ENCODE data around the gene FOXI3. TPM values are rescaled to one million over a fixed set of nuclear protein-coding genes. Genes with fewer than 3 reads are reported as not detected.

Gene FOXI3
- total and polyA plus RNA-seq, 4 donors: not detected

DNA sequence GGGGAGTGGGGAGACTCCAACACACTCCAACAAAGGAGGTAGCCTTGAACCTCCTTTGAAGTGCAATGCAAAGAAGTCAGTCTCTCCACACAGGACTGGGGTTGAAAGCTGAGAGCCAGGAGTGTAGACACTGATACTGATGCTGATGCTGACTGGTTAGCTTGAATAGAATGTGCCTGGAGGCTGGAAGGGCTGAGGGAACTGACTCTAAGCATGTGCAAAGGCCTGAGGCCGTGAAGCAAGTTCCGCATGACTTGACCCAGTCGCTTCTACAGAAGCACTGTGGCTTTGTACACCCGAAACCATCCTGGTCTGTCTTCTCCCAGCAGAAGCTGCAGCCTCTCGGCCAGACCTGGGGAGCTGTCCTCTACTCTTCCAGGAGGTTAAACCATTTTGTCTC is 10.4 kb downstream of the FOXI3 start (continued):
- TF ChIP-seq HNF4G (IDR thresholded peaks at IDR 0.05): no peak

DNA sequence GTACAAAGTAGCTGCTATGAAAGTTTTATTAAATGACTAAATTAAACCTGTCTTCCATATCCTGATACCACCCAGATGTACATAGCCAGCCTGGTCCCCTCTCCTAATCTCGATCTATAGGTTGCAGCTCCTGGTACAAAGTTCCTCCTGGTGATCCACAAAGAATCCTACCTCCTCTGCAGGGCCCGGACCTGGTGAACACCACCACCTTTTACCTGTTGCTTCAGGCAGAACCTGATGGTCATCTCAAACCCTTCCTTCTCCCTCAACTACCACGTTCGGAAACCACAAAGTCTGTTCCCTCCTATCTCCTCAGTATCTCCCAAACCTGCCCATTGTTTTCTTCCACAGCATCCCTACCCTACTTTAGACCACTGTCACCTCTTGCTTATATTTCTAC is 15.5 kb downstream of the FOXI3 start:
- Histone ChIP-seq H3K9ac (ENCODE audit: low read depth in 1 of 2, low read length in 2 of 2) (no peak overlapping the region), H3K27me3 (ENCODE audit: control insufficient read depth in 4 of 4, insufficient read depth in 4 of 4, low read length in 3 of 4) (no peaks in the 10 kb centered on the region), H3K4me1 (ENCODE audit: control insufficient read depth in 4 of 4, insufficient read depth in 4 of 4, low read length in 3 of 4) (no peaks in the 10 kb centered on the region), H3K4me3 (ENCODE audit: low read depth in 1 of 3, low read length in 3 of 3) (no peak overlapping the region), H3K36me3 (ENCODE audit: control insufficient read depth in 4 of 4, insufficient read depth in 3 of 4, low read depth in 1 of 4, low read length in 3 of 4) (no peaks in the 10 kb centered on the region), H3K27ac (ENCODE audit: low read depth in 1 of 2, low read length in 2 of 2) (no peak overlapping the region), H3K9me3 (ENCODE audit: control insufficient read depth in 4 of 4, low read length in 3 of 4) (no peaks in the 10 kb centered on the region)
- no peak for DNase-seq (ENCODE audit: low spot score)
- no peak for TF ChIP-seq RAD21 (IDR thresholded peaks at IDR 0.05)
- no peak for TF ChIP-seq GABPA (IDR thresholded peaks at IDR 0.05 in 1 of 2, conservative IDR thresholded peaks at IDR 0.05 in 1 of 2)
- no peak for TF ChIP-seq FOXA1 (IDR thresholded peaks at IDR 0.05)
- TF ChIP-seq, protein P1, sequence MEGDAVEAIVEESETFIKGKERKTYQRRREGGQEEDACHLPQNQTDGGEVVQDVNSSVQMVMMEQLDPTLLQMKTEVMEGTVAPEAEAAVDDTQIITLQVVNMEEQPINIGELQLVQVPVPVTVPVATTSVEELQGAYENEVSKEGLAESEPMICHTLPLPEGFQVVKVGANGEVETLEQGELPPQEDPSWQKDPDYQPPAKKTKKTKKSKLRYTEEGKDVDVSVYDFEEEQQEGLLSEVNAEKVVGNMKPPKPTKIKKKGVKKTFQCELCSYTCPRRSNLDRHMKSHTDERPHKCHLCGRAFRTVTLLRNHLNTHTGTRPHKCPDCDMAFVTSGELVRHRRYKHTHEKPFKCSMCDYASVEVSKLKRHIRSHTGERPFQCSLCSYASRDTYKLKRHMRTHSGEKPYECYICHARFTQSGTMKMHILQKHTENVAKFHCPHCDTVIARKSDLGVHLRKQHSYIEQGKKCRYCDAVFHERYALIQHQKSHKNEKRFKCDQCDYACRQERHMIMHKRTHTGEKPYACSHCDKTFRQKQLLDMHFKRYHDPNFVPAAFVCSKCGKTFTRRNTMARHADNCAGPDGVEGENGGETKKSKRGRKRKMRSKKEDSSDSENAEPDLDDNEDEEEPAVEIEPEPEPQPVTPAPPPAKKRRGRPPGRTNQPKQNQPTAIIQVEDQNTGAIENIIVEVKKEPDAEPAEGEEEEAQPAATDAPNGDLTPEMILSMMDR (IDR thresholded peaks at IDR 0.05; ENCODE audit: low read depth, low read length, missing input control): no peak
- TF ChIP-seq HNF4G (IDR thresholded peaks at IDR 0.05): no peak
- TF ChIP-seq, protein P2, sequence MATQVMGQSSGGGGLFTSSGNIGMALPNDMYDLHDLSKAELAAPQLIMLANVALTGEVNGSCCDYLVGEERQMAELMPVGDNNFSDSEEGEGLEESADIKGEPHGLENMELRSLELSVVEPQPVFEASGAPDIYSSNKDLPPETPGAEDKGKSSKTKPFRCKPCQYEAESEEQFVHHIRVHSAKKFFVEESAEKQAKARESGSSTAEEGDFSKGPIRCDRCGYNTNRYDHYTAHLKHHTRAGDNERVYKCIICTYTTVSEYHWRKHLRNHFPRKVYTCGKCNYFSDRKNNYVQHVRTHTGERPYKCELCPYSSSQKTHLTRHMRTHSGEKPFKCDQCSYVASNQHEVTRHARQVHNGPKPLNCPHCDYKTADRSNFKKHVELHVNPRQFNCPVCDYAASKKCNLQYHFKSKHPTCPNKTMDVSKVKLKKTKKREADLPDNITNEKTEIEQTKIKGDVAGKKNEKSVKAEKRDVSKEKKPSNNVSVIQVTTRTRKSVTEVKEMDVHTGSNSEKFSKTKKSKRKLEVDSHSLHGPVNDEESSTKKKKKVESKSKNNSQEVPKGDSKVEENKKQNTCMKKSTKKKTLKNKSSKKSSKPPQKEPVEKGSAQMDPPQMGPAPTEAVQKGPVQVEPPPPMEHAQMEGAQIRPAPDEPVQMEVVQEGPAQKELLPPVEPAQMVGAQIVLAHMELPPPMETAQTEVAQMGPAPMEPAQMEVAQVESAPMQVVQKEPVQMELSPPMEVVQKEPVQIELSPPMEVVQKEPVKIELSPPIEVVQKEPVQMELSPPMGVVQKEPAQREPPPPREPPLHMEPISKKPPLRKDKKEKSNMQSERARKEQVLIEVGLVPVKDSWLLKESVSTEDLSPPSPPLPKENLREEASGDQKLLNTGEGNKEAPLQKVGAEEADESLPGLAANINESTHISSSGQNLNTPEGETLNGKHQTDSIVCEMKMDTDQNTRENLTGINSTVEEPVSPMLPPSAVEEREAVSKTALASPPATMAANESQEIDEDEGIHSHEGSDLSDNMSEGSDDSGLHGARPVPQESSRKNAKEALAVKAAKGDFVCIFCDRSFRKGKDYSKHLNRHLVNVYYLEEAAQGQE (IDR thresholded peaks at IDR 0.05): no peak
- TF ChIP-seq, protein P3, sequence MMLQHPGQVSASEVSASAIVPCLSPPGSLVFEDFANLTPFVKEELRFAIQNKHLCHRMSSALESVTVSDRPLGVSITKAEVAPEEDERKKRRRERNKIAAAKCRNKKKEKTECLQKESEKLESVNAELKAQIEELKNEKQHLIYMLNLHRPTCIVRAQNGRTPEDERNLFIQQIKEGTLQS (IDR thresholded peaks at IDR 0.05): no peak
- TF ChIP-seq NR2F2 (IDR thresholded peaks at IDR 0.05): no peak
- TF ChIP-seq HNF4A (conservative IDR thresholded peaks at IDR 0.05): no peak
- TF ChIP-seq EGR1 (IDR thresholded peaks at IDR 0.05; ENCODE audit: low read depth in 2 of 2): no peak
- TF ChIP-seq YY1 (IDR thresholded peaks at IDR 0.05): no peak
- TF ChIP-seq JUND (IDR thresholded peaks at IDR 0.05): no peak
- WGBS: 71% methylated on average over 4 of the region's 4 CpGs

DNA sequence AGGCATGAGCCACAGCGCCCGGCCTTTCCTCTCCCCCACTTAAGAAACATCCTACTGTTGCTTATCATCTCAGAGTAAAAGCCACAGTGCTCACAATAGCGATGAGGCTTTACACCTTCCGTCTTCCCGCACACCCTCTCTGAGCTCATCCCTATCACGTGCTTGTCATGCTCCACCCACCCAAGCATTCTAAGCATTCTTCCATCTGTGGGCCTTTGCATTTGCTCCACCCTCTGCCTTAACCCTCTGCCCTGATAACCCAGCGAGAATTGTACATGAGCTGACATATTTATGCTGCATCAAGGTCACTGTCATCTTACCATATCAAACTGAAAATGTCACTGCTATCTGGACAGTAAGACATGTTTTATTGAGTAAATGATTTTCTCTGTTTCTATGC is 22.6 kb downstream of the FOXI3 start:
- Histone ChIP-seq H3K4me3 (ENCODE audit: low read depth in 1 of 3, low read length in 3 of 3) (no peak overlapping the region), H3K4me1 (ENCODE audit: control insufficient read depth in 4 of 4, insufficient read depth in 4 of 4, low read length in 3 of 4) (no peaks in the 10 kb centered on the region), H3K27me3 (ENCODE audit: control insufficient read depth in 4 of 4, insufficient read depth in 4 of 4, low read length in 3 of 4) (no peaks in the 10 kb centered on the region), H3K9me3 (ENCODE audit: control insufficient read depth in 4 of 4, low read length in 3 of 4) (no peaks in the 10 kb centered on the region), H3K9ac (ENCODE audit: low read depth in 1 of 2, low read length in 2 of 2) (no peak overlapping the region), H3K27ac (ENCODE audit: low read depth in 1 of 2, low read length in 2 of 2) (no peak overlapping the region), H3K36me3 (ENCODE audit: control insufficient read depth in 4 of 4, insufficient read depth in 3 of 4, low read depth in 1 of 4, low read length in 3 of 4) (no peaks in the 10 kb centered on the region)
- no peak for DNase-seq (ENCODE audit: low spot score)
- no peak for TF ChIP-seq HNF4A (conservative IDR thresholded peaks at IDR 0.05)
- TF ChIP-seq RAD21 (IDR thresholded peaks at IDR 0.05): no peak
- TF ChIP-seq SP1 (IDR thresholded peaks at IDR 0.05): no peak
- TF ChIP-seq TAF1 (conservative IDR thresholded peaks at IDR 0.05): no peak
- TF ChIP-seq JUND (IDR thresholded peaks at IDR 0.05): no peak
- no peak for TF ChIP-seq HNF4G (IDR thresholded peaks at IDR 0.05)
- TF ChIP-seq, protein P1 (IDR thresholded peaks at IDR 0.05; ENCODE audit: low read depth, low read length, missing input control): no peak
- TF ChIP-seq FOXA1 (IDR thresholded peaks at IDR 0.05): no peak
- TF ChIP-seq EGR1 (IDR thresholded peaks at IDR 0.05; ENCODE audit: low read depth in 2 of 2): no peak
- WGBS: 91% methylated on average over 7 of the region's 7 CpGs

Data from liver (tissue), 9 donors.